ENCODE data around the gene CIAO3.

CIAO3 gene

GRCh38 chr16:733382-734207 lies 7.2 kb downstream of the CIAO3 start:
- TF ChIP-seq ESRRG (CRISPR knock-in tag; IDR thresholded peaks at IDR 0.05) = no peak
- TF ChIP-seq ZNF565 (CRISPR knock-in tag; conservative IDR thresholded peaks at IDR 0.05; ENCODE audit: low read depth) = no peak
- no peak for TF ChIP-seq GLIS3 (CRISPR knock-in tag; IDR thresholded peaks at IDR 0.05)
- no peak for TF ChIP-seq ZFP30 (CRISPR knock-in tag; IDR thresholded peaks at IDR 0.05)
- no peak for TF ChIP-seq TOX (CRISPR knock-in tag; IDR thresholded peaks at IDR 0.05; ENCODE audit: borderline replicate concordance)
- no peak for TF ChIP-seq CREB5 (CRISPR knock-in tag; IDR thresholded peaks at IDR 0.05; ENCODE audit: low read depth)
- TF ChIP-seq RARB (CRISPR knock-in tag; IDR thresholded peaks at IDR 0.05) = no peak
- TF ChIP-seq CSRNP3 (CRISPR knock-in tag; IDR thresholded peaks at IDR 0.05) = no peak
- no peak for TF ChIP-seq ISL1 (CRISPR knock-in tag; IDR thresholded peaks at IDR 0.05)
- TF ChIP-seq TCF4 (CRISPR knock-in tag; IDR thresholded peaks at IDR 0.05; ENCODE audit: borderline replicate concordance) = no peak
- no peak for TF ChIP-seq ZNF70 (CRISPR knock-in tag; IDR thresholded peaks at IDR 0.05)
- no peak for TF ChIP-seq ARNTL (CRISPR knock-in tag; IDR thresholded peaks at IDR 0.05; ENCODE audit: borderline replicate concordance, low read depth)
- TF ChIP-seq PATZ1 (CRISPR knock-in tag; IDR thresholded peaks at IDR 0.05; ENCODE audit: borderline replicate concordance) = no peak
- ATAC-seq = peak; percentile 42

- no peak for ATAC-seq
- no peak for TF ChIP-seq TSHZ2 (CRISPR knock-in tag; IDR thresholded peaks at IDR 0.05)
- no peak for TF ChIP-seq ZNF8 (CRISPR knock-in tag; IDR thresholded peaks at IDR 0.05)
These were observed 7.9 kb downstream of the CIAO3 start for GRCh38 chr16:732936-733335.

- no peak for ATAC-seq
- TF ChIP-seq ARNTL (CRISPR knock-in tag; IDR thresholded peaks at IDR 0.05; ENCODE audit: borderline replicate concordance, low read depth) (no peak), CSRNP3 (CRISPR knock-in tag; IDR thresholded peaks at IDR 0.05) (no peak), POU6F1 (CRISPR knock-in tag; IDR thresholded peaks at IDR 0.05; ENCODE audit: borderline replicate concordance, low read depth) (no peak), RARB (CRISPR knock-in tag; IDR thresholded peaks at IDR 0.05) (no peak), ISL1 (CRISPR knock-in tag; IDR thresholded peaks at IDR 0.05) (no peak), ZNF70 (CRISPR knock-in tag; IDR thresholded peaks at IDR 0.05) (no peak), CREB5 (CRISPR knock-in tag; IDR thresholded peaks at IDR 0.05; ENCODE audit: low read depth) (no peak), SNAI2 (CRISPR knock-in tag; IDR thresholded peaks at IDR 0.05) (no peak)
These were observed 8.5 kb downstream of the CIAO3 start for GRCh38 chr16:732332-732731.
